GM12878 (cell line): ENCODE measurements around the gene PRUNE2. TPM values are rescaled to one million over a fixed set of nuclear protein-coding genes. Genes with fewer than 3 reads are reported as not detected.

Source experiments
- ATAC-seq: fragments of 200-7000 bp; cut with Tn5 transposase; 3 replicates; pipeline ENCODE4 v1.9.1; 2020; ENCODE audit warnings: mild to moderate bottlenecking, moderate library complexity
- BruUV-seq: library from RNA; stranded (reverse); fragments of 400-500 nt; replicated peaks from 2 replicates; lab custom pipeline; 2021; lab: Mats Ljungman, UMichigan
- CTCF ChIA-PET: fragments of 300-600 bp; sonication (Branson Sonifier 250); formaldehyde crosslinking; extraction: SDS; loops from one replicate; lab custom pipeline; 2021; ENCODE audit warnings: inconsistent platforms; lab: Yijun Ruan, JAX
- POLR2A ChIA-PET: fragments of 350-600 bp; formaldehyde crosslinking; extraction: SDS; loops from one replicate; lab custom pipeline; 2021; ENCODE audit warnings: inconsistent platforms; lab: Charles Lee
- RAD21 ChIA-PET: fragments of 300-600 bp; sonication (Branson Sonifier 250); formaldehyde crosslinking; loops from one replicate; lab custom pipeline; 2023; ENCODE audit warnings: antibody characterized with exemption; ENCODE audit not compliant: unreplicated experiment; lab: Charles Lee
- SMC1A ChIA-PET: fragments of 300-600 bp; sonication (Branson Sonifier 250); formaldehyde crosslinking; loops from one replicate; lab custom pipeline; 2023; ENCODE audit not compliant: unreplicated experiment, uncharacterized antibody; lab: Charles Lee
- DNase-seq: peaks from one replicate; pipeline ENCODE4 v3.0.0-alpha.2; 2011; ENCODE audit warnings: low read depth, low spot score
- FAIRE-seq: peaks from 3 replicates; lab custom pipeline; 2011; peaks lifted over from hg19 to GRCh38; lab: Jason Lieb, UNC
- H2AFZ ChIP-seq: 2 replicates; pipeline ENCODE4 v1.6.0; 2011; ENCODE audit warnings: low read depth, low read length, control low read depth; ENCODE audit not compliant: control insufficient read depth
- H3K27ac ChIP-seq: 2 replicates; pipeline ENCODE4 v1.5.1; 2011; ENCODE audit warnings: control low read depth; ENCODE audit not compliant: control insufficient read depth, insufficient read depth
- H3K27me3 ChIP-seq, 2 experiments: replicated peaks in 1 of 2; 2 replicates each; pipeline versions ENCODE4 v1.6.0 to v1.6.1; 2011; ENCODE audit warnings: low read length in 1 of 2; ENCODE audit not compliant: control insufficient read depth in 2 of 2, insufficient read depth in 2 of 2
- H3K36me3 ChIP-seq, 2 experiments: 2 replicates each; pipeline ENCODE4 v1.5.1; 2011; ENCODE audit warnings: low read length in 1 of 2; ENCODE audit not compliant: control insufficient read depth in 2 of 2, insufficient read depth in 2 of 2
- H3K4me1 ChIP-seq: 2 replicates; pipeline ENCODE4 v1.6.1; 2011; ENCODE audit warnings: mild to moderate bottlenecking, low read length, moderate library complexity, mixed read lengths; ENCODE audit not compliant: control insufficient read depth, insufficient read depth
- H3K4me2 ChIP-seq: 2 replicates; pipeline ENCODE4 v1.6.0; 2011; ENCODE audit warnings: control low read depth; ENCODE audit not compliant: control insufficient read depth, insufficient read depth
- H3K4me3 ChIP-seq: fragments of 200-600 bp; sonication (generic); 2 replicates; pipeline ENCODE4 v1.5.1; 2016
- H3K79me2 ChIP-seq: 2 replicates; pipeline ENCODE4 v1.6.0; 2011; ENCODE audit warnings: low read length; ENCODE audit not compliant: control insufficient read depth, insufficient read depth
- H3K9ac ChIP-seq: 2 replicates; pipeline ENCODE4 v1.8.0; 2011; ENCODE audit warnings: low read length, control low read depth, mixed read lengths; ENCODE audit not compliant: control insufficient read depth, insufficient read depth
- H3K9me3 ChIP-seq: replicated peaks from 3 replicates; pipeline ENCODE4 v1.5.1; 2011; ENCODE audit warnings: mild to moderate bottlenecking, low read length; ENCODE audit not compliant: control insufficient read depth, insufficient read depth
- H4K20me1 ChIP-seq: 2 replicates; pipeline ENCODE4 v1.6.0; 2011; ENCODE audit not compliant: control insufficient read depth, insufficient read depth
- CREM ChIP-seq: IDR thresholded peaks from 2 replicates; pipeline ENCODE4 v1.6.1; 2014; ENCODE audit warnings: antibody characterized with exemption, low read depth
- HSF1 ChIP-seq: fragments of 150-350 bp; IDR thresholded peaks from 2 replicates; pipeline ENCODE4 v1.6.1; 2014; ENCODE audit warnings: mild to moderate bottlenecking, low read depth, low read length
- NBN ChIP-seq: fragments of 450-650 bp; IDR thresholded peaks from 2 replicates; pipeline ENCODE4 v1.6.1; 2016
- RUNX3 ChIP-seq: IDR thresholded peaks from 2 replicates; pipeline ENCODE4 v1.6.1; 2012; ENCODE audit warnings: low read length, inconsistent platforms
- TAF1 ChIP-seq: IDR thresholded peaks from 2 replicates; pipeline ENCODE4 v1.6.1; 2011; ENCODE audit warnings: mild to moderate bottlenecking, low read depth, low read length, borderline replicate concordance
- TARDBP ChIP-seq: IDR thresholded peaks from 2 replicates; pipeline ENCODE4 v1.6.1; 2016; ENCODE audit warnings: borderline replicate concordance
- ZBED1 ChIP-seq: IDR thresholded peaks from 2 replicates; pipeline ENCODE4 v1.6.1; 2016; ENCODE audit warnings: borderline replicate concordance
- ZSCAN29 ChIP-seq: fragments of 450-650 bp; IDR thresholded peaks from 2 replicates; pipeline ENCODE4 v1.6.1; 2017; ENCODE audit warnings: mild to moderate bottlenecking, moderate library complexity
- WGBS: methylation state at CpG from one replicate; pipeline ENCODE4 v1.1.6; 2016; ENCODE audit warnings: low lambda C conversion rate; ENCODE audit not compliant: insufficient replicate concordance, insufficient coverage; ENCODE audit errors: missing lambda C conversion rate; 5-methylcytosine and 5-hydroxymethylcytosine counted together
- in situ Hi-C: fragments of 300-500 bp; cut with MboI; formaldehyde crosslinking; loops from 9 replicates; pipeline ENCODE4 v1.14.3; 2018; ENCODE audit warnings: mixed read lengths
- intact Hi-C: fragments of 100-400 bp; cut with micrococcal nuclease; formaldehyde crosslinking; loops from one replicate; pipeline ENCODE4 v1.14.2; 2022; ENCODE audit not compliant: unreplicated experiment
- polyA plus RNA-seq, 11 experiments: library from polyadenylated mRNA; depleted of rRNA in 4 of 11; unstranded in 6 of 11; stranded (reverse) in 5 of 11; fragments of >200 nt; fragmentation: Nextera tagmentation in 4 of 11; fragmentation: Illumina TruSeq in 1 of 11; extraction: Ambion mirVana in 4 of 11; extraction: Trizol in 1 of 11; gene quantifications; 1 replicate in 1 of 11; 2 replicates in 10 of 11; pipeline versions ENCODE4 v1.2.1 to v1.2.3, GENCODE V29; 2011 to 2016; ENCODE audit warnings: inconsistent platforms in 2 of 11, missing spikeins in 2 of 11, low read depth in 1 of 11
- total RNA-seq, 4 experiments: library from RNA; depleted of rRNA in 3 of 4; stranded (reverse); fragments of >200 nt in 3 of 4; fragmentation: Illumina TruSeq in 1 of 4; extraction: Trizol in 1 of 4; gene quantifications; 2 replicates each; pipeline versions ENCODE4 v1.2.1 to v1.2.3, GENCODE V29; 2013 to 2021

Gene PRUNE2
- total and polyA plus RNA-seq, 10 of the 15 experiments (the other 5 are each of a cell fraction or from before 2014, with no cell fraction given) = 0.07 to 0.63 (median 0.25) TPM

DNA sequence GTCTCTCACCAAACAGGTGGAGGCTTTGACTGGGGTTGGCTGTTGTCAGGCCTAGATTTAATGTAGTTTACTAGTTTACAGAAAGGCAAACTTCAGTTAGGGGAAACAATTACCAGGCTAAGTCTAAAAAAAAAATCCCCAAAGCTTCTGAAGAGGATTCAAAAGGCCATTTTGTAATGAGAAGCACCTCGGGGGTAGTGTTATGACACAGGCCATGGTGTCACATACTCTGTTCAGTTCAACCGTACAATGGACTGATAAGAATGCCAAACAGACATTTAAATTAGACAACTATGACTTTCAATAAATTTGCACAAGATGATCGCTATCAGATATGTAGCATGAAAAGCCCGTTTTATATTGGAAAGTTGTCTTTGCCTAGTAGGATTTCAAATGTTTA, 261.7 kb downstream of the PRUNE2 start:
- no peaks in the 10 kb centered on the region for H3K36me3 ChIP-seq
- SMC1A ChIA-PET = interaction anchor here (1.1 kb wide), 2 partner anchors 12 to 28 kb away, joined by 3 to 5 read pairs; no protein-coding TSS in a partner anchor
- ATAC-seq (no peak), FAIRE-seq (no peak), DNase-seq (no peak)
- no peaks in the 10 kb centered on the region for H3K9me3 ChIP-seq
- H3K9ac ChIP-seq = no peak overlapping the region
- peak overlapping the region; percentile 68 for H2AFZ ChIP-seq
- H3K27ac ChIP-seq = peak overlapping the region; percentile 27
- intact Hi-C loops (no loop called here), in situ Hi-C loops (no loop called here)
- H4K20me1 ChIP-seq = no peaks in the 10 kb centered on the region
- 82% methylated on average over 4 of the region's 4 CpGs for WGBS
- 0 out of 2 replicates have a peak overlapping the region, but pooled peaks have one; percentile 91 for H3K4me2 ChIP-seq
- RAD21 ChIA-PET = no interaction called here
- no peaks in the 10 kb centered on the region for H3K79me2 ChIP-seq
- POLR2A ChIA-PET = no interaction called here
- TF ChIP-seq TAF1 = no peak
- no peak for TF ChIP-seq CREM
- no peak for TF ChIP-seq HSF1
- no peak for TF ChIP-seq TARDBP
- TF ChIP-seq NBN = no peak
- TF ChIP-seq ZSCAN29 = no peak
- TF ChIP-seq ZBED1 = no peak
- TF ChIP-seq RUNX3 = no peak
- no peak overlapping the region for H3K4me3 ChIP-seq
- CTCF ChIA-PET = interaction anchor here (1.3 kb wide), 1 partner anchor 14 kb away, joined by 4 read pairs; no protein-coding TSS in a partner anchor
- peaks cover 19% of the 10 kb centered on the region for H3K4me1 ChIP-seq
- no peaks in the 10 kb centered on the region for H3K27me3 ChIP-seq
- BruUV-seq = no TSS peak
